GM21576 (cell line): Measurements from ENCODE around the gene TEX54.
"Not testable (repeated sequence)": the region's sequence is repeated elsewhere in the genome, so short reads cannot be mapped to it uniquely, and the experiment has no call there.

Experiments used
- ATAC-seq: cut with Tn5 transposase; IDR thresholded peaks from one replicate; pipeline ENCODE4 v1.9.1; 2021; ENCODE audit warnings: mild to moderate bottlenecking, moderate library complexity; ENCODE audit not compliant: unreplicated experiment

The TEX54 gene

GRCh38 chr11:62855571-62856332, 23.1 kb upstream of the TEX54 start:
- peak; percentile 82 for ATAC-seq

- ATAC-seq, result no peak
Measured at GRCh38 chr11:62854825-62855570, 22.4 kb upstream of the TEX54 start.

- ATAC-seq, result no peak
Measured at GRCh38 chr11:62854013-62854824, 21.6 kb upstream of the TEX54 start.

- ATAC-seq, result no peak
Measured at GRCh38 chr11:62853279-62853965, 20.8 kb upstream of the TEX54 start.

- ATAC-seq, result no peak
Measured at GRCh38 chr11:62852523-62853188, 20.0 kb upstream of the TEX54 start.

GRCh38 chr11:62851807-62852522, 19.3 kb upstream of the TEX54 start:
- no peak for ATAC-seq

GRCh38 chr11:62850911-62851806, 18.5 kb upstream of the TEX54 start:
- ATAC-seq, result no peak

- no peak for ATAC-seq
Measured at GRCh38 chr11:62847767-62848314, 15.2 kb upstream of the TEX54 start.

- no peak for ATAC-seq
Measured at GRCh38 chr11:62846177-62846576, 13.5 kb upstream of the TEX54 start.

GRCh38 chr11:62844154-62844553, 11.5 kb upstream of the TEX54 start:
- ATAC-seq, result no peak

GRCh38 chr11:62843466-62843865, 10.8 kb upstream of the TEX54 start:
- no peak for ATAC-seq

- not testable (repeated sequence) for ATAC-seq
Measured at GRCh38 chr11:62842891-62843290, 10.2 kb upstream of the TEX54 start.

- ATAC-seq, result no peak
Measured at GRCh38 chr11:62842171-62842741, 9.6 kb upstream of the TEX54 start.

GRCh38 chr11:62841361-62842170, 8.9 kb upstream of the TEX54 start:
- ATAC-seq, result peak; percentile 49

- ATAC-seq, result not testable (repeated sequence)
Measured at GRCh38 chr11:62840721-62841360, 8.2 kb upstream of the TEX54 start.

- ATAC-seq, result peak; percentile 45
Measured at GRCh38 chr11:62839050-62839945, 6.7 kb upstream of the TEX54 start, which contains the start of gene WDR74. TSS of gene WDR74 (minus strand) at chr11:62839590. CDS start at chr11:62839570, 20 bp downstream.
